ENCODE results near the gene SETD2.

SETD2 gene

GRCh38 chr3:46990573-46991374 lies 173.1 kb downstream of the SETD2 start:
- no peak for TF ChIP-seq CTCF (conservative IDR thresholded peaks at IDR 0.05; ENCODE audit: control insufficient read depth, insufficient read depth, low read depth, low read length)
- DNase-seq (ENCODE audit: low read depth): no peak
- no peak overlapping the region for H3K4me3 ChIP-seq (ENCODE audit: control insufficient read depth, low read depth, low read length)

- no peak for DNase-seq (ENCODE audit: low read depth)
- TF ChIP-seq CTCF (conservative IDR thresholded peaks at IDR 0.05; ENCODE audit: control insufficient read depth, insufficient read depth, low read depth, low read length): no peak
- no peak overlapping the region for H3K4me3 ChIP-seq (ENCODE audit: control insufficient read depth, low read depth, low read length)
Measured at GRCh38 chr3:46989146-46989810, 174.6 kb downstream of the SETD2 start.

GRCh38 chr3:46988616-46989015 lies 175.3 kb downstream of the SETD2 start:
- no peak for DNase-seq (ENCODE audit: low read depth)
- no peak overlapping the region for H3K4me3 ChIP-seq (ENCODE audit: control insufficient read depth, low read depth, low read length)
- no peak for TF ChIP-seq CTCF (conservative IDR thresholded peaks at IDR 0.05; ENCODE audit: control insufficient read depth, insufficient read depth, low read depth, low read length)

- no peak for TF ChIP-seq CTCF (conservative IDR thresholded peaks at IDR 0.05; ENCODE audit: control insufficient read depth, insufficient read depth, low read depth, low read length)
- no peak for DNase-seq (ENCODE audit: low read depth)
- no peak overlapping the region for H3K4me3 ChIP-seq (ENCODE audit: control insufficient read depth, low read depth, low read length)
Measured at GRCh38 chr3:46987743-46988401, 176.0 kb downstream of the SETD2 start.

GRCh38 chr3:46987319-46987742 lies 176.6 kb downstream of the SETD2 start:
- no peak for DNase-seq (ENCODE audit: low read depth)
- no peak for TF ChIP-seq CTCF (conservative IDR thresholded peaks at IDR 0.05; ENCODE audit: control insufficient read depth, insufficient read depth, low read depth, low read length)
- no peak overlapping the region for H3K4me3 ChIP-seq (ENCODE audit: control insufficient read depth, low read depth, low read length)

GRCh38 chr3:46986782-46987310 lies 177.1 kb downstream of the SETD2 start:
- no peak for DNase-seq (ENCODE audit: low read depth)
- TF ChIP-seq CTCF (conservative IDR thresholded peaks at IDR 0.05; ENCODE audit: control insufficient read depth, insufficient read depth, low read depth, low read length): no peak
- H3K4me3 ChIP-seq (ENCODE audit: control insufficient read depth, low read depth, low read length): no peak overlapping the region

Data from fibroblast of mammary gland (primary cell).